Endothelial cell of umbilical vein (primary cell): ENCODE results near the gene SH3PXD2B. TPM values are rescaled to one million over a fixed set of nuclear protein-coding genes. Genes with fewer than 3 reads are reported as not detected.

Experiments used
- BruUV-seq: library from RNA; stranded (reverse); fragments of 400-500 nt; replicated peaks from 2 replicates; lab custom pipeline; 2021; lab: Mats Ljungman, UMichigan
- CTCF ChIA-PET: fragments of 300-600, 350-600 bp; sonication (Branson Sonifier 250); formaldehyde crosslinking; loops from one replicate; lab custom pipeline; 2021; ENCODE audit warnings: antibody characterized with exemption, inconsistent platforms; lab: Charles Lee
- POLR2A ChIA-PET: fragments of 300-600, 350-600 bp; sonication (Branson Sonifier 250); formaldehyde crosslinking; loops from one replicate; lab custom pipeline; 2021; ENCODE audit warnings: antibody characterized with exemption, inconsistent platforms; lab: Charles Lee
- DNase-seq: peaks from one replicate; pipeline ENCODE4 v3.0.0-alpha.2; 2011; ENCODE audit warnings: low read depth, low spot score
- FAIRE-seq: peaks from 2 replicates; lab custom pipeline; 2011; peaks lifted over from hg19 to GRCh38; lab: Jason Lieb, UNC
- H2AFZ ChIP-seq: 2 replicates; pipeline ENCODE4 v1.6.0; 2012; ENCODE audit warnings: low read depth, low read length, control low read depth, inconsistent platforms
- H3K27ac ChIP-seq: 2 replicates; pipeline ENCODE4 v1.5.1; 2011; ENCODE audit warnings: low read depth, mild to moderate bottlenecking, control low read depth, low read length, moderate library complexity; ENCODE audit not compliant: insufficient read depth
- H3K27me3 ChIP-seq, 2 experiments: 2 replicates each; pipeline versions ENCODE4 v1.6.0 to v1.6.1; 2011; ENCODE audit warnings: low read length in 2 of 2, mixed read lengths in 1 of 2; ENCODE audit not compliant: control insufficient read depth in 2 of 2, insufficient read depth in 2 of 2
- H3K36me3 ChIP-seq, 2 experiments: 2 replicates in 1 of 2; 3 replicates in 1 of 2; pipeline ENCODE4 v1.5.1; 2011; ENCODE audit warnings: low read length in 2 of 2, mild to moderate bottlenecking in 1 of 2, moderate library complexity in 1 of 2; ENCODE audit not compliant: control insufficient read depth in 2 of 2, insufficient read depth in 2 of 2; ENCODE audit errors: extremely low read depth in 1 of 2
- H3K4me1 ChIP-seq: 3 replicates; pipeline ENCODE4 v1.5.1; 2011; ENCODE audit warnings: mild to moderate bottlenecking, low read length; ENCODE audit not compliant: control insufficient read depth, insufficient read depth; ENCODE audit errors: extremely low read depth
- H3K4me2 ChIP-seq: 2 replicates; pipeline ENCODE4 v1.6.1; 2011; ENCODE audit warnings: low read length, control low read depth, mixed read lengths; ENCODE audit not compliant: insufficient read depth
- H3K4me3 ChIP-seq, 3 experiments: fragments of 200-600 bp in 1 of 3; sonication (generic), shearing (Covaris generic) in 1 of 3; replicated peaks in 1 of 3; 2 replicates each; pipeline ENCODE4 v1.5.1; 2011 to 2016; ENCODE audit warnings: control low read depth in 3 of 3, low read length in 3 of 3, mild to moderate bottlenecking in 2 of 3, inconsistent platforms in 1 of 3, low read depth in 1 of 3, moderate library complexity in 1 of 3; ENCODE audit not compliant: insufficient read depth in 1 of 3
- H3K79me2 ChIP-seq: 2 replicates; pipeline ENCODE4 v1.6.0; 2012; ENCODE audit warnings: low read length, inconsistent platforms; ENCODE audit not compliant: control insufficient read depth, insufficient read depth
- H3K9ac ChIP-seq: replicated peaks from 2 replicates; pipeline ENCODE3; 2011; ENCODE audit warnings: low read length, control low read depth; ENCODE audit not compliant: insufficient read depth; ENCODE audit errors: extremely low read depth
- H3K9me1 ChIP-seq: replicated peaks from 3 replicates; pipeline ENCODE4 v1.6.0; 2011; ENCODE audit warnings: mild to moderate bottlenecking, low read length; ENCODE audit not compliant: control insufficient read depth, insufficient read depth; ENCODE audit errors: extremely low read depth
- H3K9me3 ChIP-seq: replicated peaks from 2 replicates; pipeline ENCODE4 v1.5.1; 2012; ENCODE audit warnings: low read length, inconsistent platforms; ENCODE audit not compliant: control insufficient read depth, insufficient read depth
- H4K20me1 ChIP-seq: replicated peaks from 2 replicates; pipeline ENCODE3; 2011; ENCODE audit warnings: mild to moderate bottlenecking, low read length; ENCODE audit not compliant: control insufficient read depth, insufficient read depth; ENCODE audit errors: extremely low read depth
- CTCF ChIP-seq, 2 donors: IDR thresholded peaks; 1 replicate in 1 of 2; 2 replicates in 1 of 2; pipeline ENCODE4 v1.5.1; 2011; ENCODE audit warnings: low read length in 2 of 2, mild to moderate bottlenecking in 2 of 2, moderate library complexity in 2 of 2, control low read depth in 1 of 2, inconsistent platforms in 1 of 2, low read depth in 1 of 2; ENCODE audit not compliant: insufficient read depth in 1 of 2; ENCODE audit errors: extremely low read depth in 1 of 2
- EZH2 ChIP-seq: IDR thresholded peaks from 2 replicates; pipeline ENCODE4 v1.6.1; 2012; ENCODE audit warnings: borderline replicate concordance, low read depth, mild to moderate bottlenecking, moderate library complexity, low read length, inconsistent platforms; ENCODE audit not compliant: severe bottlenecking
- FOS ChIP-seq: IDR thresholded peaks from 2 replicates; pipeline ENCODE4 v1.6.1; 2011; ENCODE audit warnings: mild to moderate bottlenecking, low read length, moderate library complexity, borderline replicate concordance; ENCODE audit not compliant: insufficient read depth
- GATA2 ChIP-seq: IDR thresholded peaks from 2 replicates; pipeline ENCODE4 v1.7.0; 2011; ENCODE audit warnings: low read depth, mild to moderate bottlenecking, moderate library complexity, mixed read lengths, low read length; ENCODE audit not compliant: insufficient read length, insufficient read depth
- JUN ChIP-seq: IDR thresholded peaks from 2 replicates; pipeline ENCODE4 v1.6.1; 2011; ENCODE audit warnings: borderline replicate concordance, low read depth; ENCODE audit not compliant: insufficient read length, insufficient read depth
- MAX ChIP-seq: IDR thresholded peaks from 2 replicates; pipeline ENCODE4 v1.6.1; 2011; ENCODE audit not compliant: insufficient read depth, insufficient read length
- MYC ChIP-seq: IDR thresholded peaks from one replicate; pipeline ENCODE4 v1.6.1; 2011; ENCODE audit warnings: mild to moderate bottlenecking, low read depth, low read length
- POLR2A ChIP-seq: IDR thresholded peaks from 2 replicates; pipeline ENCODE4 v1.6.1; 2012; ENCODE audit warnings: low read depth, mild to moderate bottlenecking, control low read depth, low read length
- POLR2AphosphoS5 ChIP-seq: IDR thresholded peaks from 2 replicates; pipeline ENCODE4 v1.6.1; 2012; ENCODE audit warnings: low read depth, mild to moderate bottlenecking, control low read depth, low read length, moderate library complexity; ENCODE audit not compliant: insufficient read depth
- dilution Hi-C: fragments of 300-500 bp; cut with MboI; formaldehyde crosslinking; loops from one replicate; pipeline ENCODE4 v1.15.0; 2019; ENCODE audit warnings: low sequenced_read_pairs; ENCODE audit not compliant: extremely low pct_ligation_motif_present
- intact Hi-C: fragments of 100-400 bp; cut with micrococcal nuclease; formaldehyde crosslinking; loops from one replicate; pipeline ENCODE4 v1.10.0; 2022
- polyA plus RNA-seq, 4 experiments: library from polyadenylated mRNA; depleted of rRNA in 3 of 4; stranded (reverse) in 3 of 4; unstranded in 1 of 4; fragments of >200 nt; gene quantifications; 2 replicates each; pipeline versions ENCODE4 v1.2.1 to v1.2.3, GENCODE V29; 2011 to 2012; ENCODE audit warnings: missing spikeins in 1 of 4
- total RNA-seq: library from RNA; stranded (reverse); gene quantifications from 2 replicates; pipeline ENCODE4 v1.2.3, GENCODE V29; 2021

The SH3PXD2B gene
- total and polyA plus RNA-seq, 2 donors (not counting 3 experiments of a cell fraction or from before 2014, with no cell fraction given) = 23.5 to 66.3 TPM

- dilution Hi-C loops (no loop called here), intact Hi-C loops (no loop called here)
- no peaks in the 10 kb centered on the region for H3K9me3 ChIP-seq
- no peaks in the 10 kb centered on the region for H3K79me2 ChIP-seq
- no peak overlapping the region for H2AFZ ChIP-seq
- H4K20me1 ChIP-seq = no peaks in the 10 kb centered on the region
- FAIRE-seq (no peak), DNase-seq (no peak)
- no TSS peak for BruUV-seq
- no peaks in the 10 kb centered on the region for H3K9me1 ChIP-seq
- TF ChIP-seq FOS = no peak
- no peak for TF ChIP-seq MAX
- no peak for TF ChIP-seq CTCF (IDR thresholded peaks at IDR 0.05; ENCODE audit: extremely low read depth in 1 of 2, insufficient read depth in 1 of 2, low read depth in 1 of 2, low read length in 2 of 2)
- TF ChIP-seq MYC = no peak
- no peak for TF ChIP-seq POLR2A
- no peak for TF ChIP-seq POLR2AphosphoS5
- TF ChIP-seq JUN = no peak
- no peak for TF ChIP-seq EZH2
- no peak for TF ChIP-seq GATA2
- H3K4me1 ChIP-seq = no peaks in the 10 kb centered on the region
- H3K4me3 ChIP-seq = no peak overlapping the region
- no peaks in the 10 kb centered on the region for H3K36me3 ChIP-seq
- no peaks in the 10 kb centered on the region for H3K27me3 ChIP-seq
- no peak overlapping the region for H3K9ac ChIP-seq
- POLR2A ChIA-PET = no interaction called here
- H3K27ac ChIP-seq = no peak overlapping the region
- no peak overlapping the region for H3K4me2 ChIP-seq
- CTCF ChIA-PET = no interaction called here
Measured at GRCh38 chr5:172486451-172486850, 32.1 kb upstream of the SH3PXD2B start.
